Mammary epithelial cell (primary cell): ENCODE results near the gene CFAP99.

Experiments
- CTCF ChIP-seq, 2 donors: IDR thresholded peaks in 1 of 2; conservative IDR thresholded peaks in 1 of 2; 2 replicates each; pipeline ENCODE4 v1.5.1; 2011 to 2012; ENCODE audit warnings: inconsistent platforms in 2 of 2, low read length in 2 of 2, mild to moderate bottlenecking in 2 of 2, control low read depth in 1 of 2, low read depth in 1 of 2; ENCODE audit not compliant: insufficient read depth in 1 of 2; ENCODE audit errors: extremely low read depth in 1 of 2
- EZH2 ChIP-seq: IDR thresholded peaks from 2 replicates; pipeline ENCODE4 v1.6.1; 2012; ENCODE audit warnings: low read length, inconsistent platforms, borderline replicate concordance

DNA sequence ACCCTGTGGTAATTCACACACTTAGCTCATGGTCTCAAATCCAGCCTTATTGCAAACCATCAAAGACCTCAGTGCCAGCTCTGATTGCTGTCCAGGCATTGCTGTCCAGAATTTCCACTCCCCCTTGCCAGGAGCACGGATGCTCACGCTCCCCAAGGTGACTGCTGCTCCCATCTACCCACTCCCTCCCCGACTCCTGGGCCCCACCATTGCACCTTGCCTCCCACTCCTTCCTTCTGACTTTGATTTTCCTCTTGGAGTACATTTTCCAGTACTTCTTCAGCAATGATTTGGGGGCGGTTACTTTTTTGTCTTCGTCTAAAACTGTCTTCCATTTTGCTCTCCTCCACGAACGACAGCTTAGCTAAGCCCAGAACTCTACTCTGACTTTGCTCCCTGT lies 11.8 kb upstream of the CFAP99 start:
- TF ChIP-seq CTCF (conservative IDR thresholded peaks at IDR 0.05 in 1 of 2, IDR thresholded peaks at IDR 0.05 in 1 of 2; ENCODE audit: extremely low read depth in 1 of 2, insufficient read depth in 1 of 2, low read depth in 1 of 2, low read length in 2 of 2) (no peak), EZH2 (no peak)
